NCI-H187 (cell line): ENCODE data around the gene RHBG.
A peak's percentile ranks its signal among the peaks of the same experiment; 100 is the strongest.

ENCODE experiments used
- DNase-seq, 2 experiments: peaks; one replicate each; lab custom pipeline; 2025; lab: John Stamatoyannopoulos, UW

The RHBG gene

DNA sequence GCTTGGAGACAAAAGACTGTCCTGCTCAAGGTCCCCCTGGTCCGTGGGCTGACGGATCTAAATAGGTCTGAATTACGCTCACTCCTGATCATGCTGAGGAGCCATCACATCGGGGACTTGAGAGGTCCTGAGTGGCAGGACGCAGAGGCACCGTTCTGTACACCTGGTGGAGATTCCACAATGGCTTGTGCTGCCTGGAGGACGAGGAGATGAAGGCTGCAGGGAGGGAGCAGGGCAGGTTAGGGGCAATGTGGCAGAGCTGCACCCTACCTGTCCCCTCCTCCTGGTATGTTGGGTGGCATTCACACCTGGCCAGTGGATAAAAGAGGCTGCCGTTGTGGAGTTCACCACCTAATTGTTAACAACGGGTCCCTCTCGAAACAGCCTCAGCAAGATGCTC, 38.7 kb downstream of the RHBG start:
- DNase-seq: no peak

DNA sequence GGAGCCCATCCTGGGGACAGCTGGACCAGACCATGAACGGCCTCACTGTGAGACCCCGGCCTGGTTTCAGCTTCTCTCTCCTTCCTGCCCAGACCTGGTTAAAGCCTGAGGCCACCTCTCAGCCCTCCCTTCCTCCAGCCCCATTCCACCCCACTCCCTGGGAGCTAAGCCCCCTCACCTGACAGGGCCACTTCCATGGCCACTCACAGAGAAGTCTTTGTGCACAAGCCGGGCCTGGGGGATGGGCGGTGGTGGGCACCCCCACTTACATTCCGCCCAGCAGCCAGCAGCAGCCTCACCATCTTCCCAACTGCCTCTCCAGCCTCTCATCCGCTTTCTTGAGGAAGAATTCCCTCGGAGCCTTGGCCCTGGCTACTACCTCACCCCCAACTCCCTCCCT, 40.4 kb downstream of the RHBG start:
- DNase-seq: no peak

DNA sequence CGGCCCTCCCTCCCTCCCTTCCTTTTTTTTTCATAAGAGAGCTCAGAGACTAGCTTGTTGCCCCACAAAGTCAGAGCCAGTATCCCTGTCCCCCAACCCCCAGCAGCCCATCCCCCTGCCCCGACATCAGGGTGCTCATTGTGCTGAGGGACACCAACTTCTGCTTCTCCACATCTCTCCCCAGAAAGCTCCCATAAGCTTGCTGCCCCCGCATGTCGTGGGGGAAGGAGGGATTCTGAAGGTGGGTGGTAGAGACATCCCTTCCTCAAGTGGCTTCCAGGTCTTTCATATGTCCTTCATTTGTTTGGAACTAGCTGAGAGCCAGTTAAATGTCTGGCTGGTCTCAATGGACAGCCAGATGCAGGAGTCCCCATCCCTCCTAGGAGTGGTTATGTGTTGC, 41.2 kb downstream of the RHBG start:
- DNase-seq: no peak

DNA sequence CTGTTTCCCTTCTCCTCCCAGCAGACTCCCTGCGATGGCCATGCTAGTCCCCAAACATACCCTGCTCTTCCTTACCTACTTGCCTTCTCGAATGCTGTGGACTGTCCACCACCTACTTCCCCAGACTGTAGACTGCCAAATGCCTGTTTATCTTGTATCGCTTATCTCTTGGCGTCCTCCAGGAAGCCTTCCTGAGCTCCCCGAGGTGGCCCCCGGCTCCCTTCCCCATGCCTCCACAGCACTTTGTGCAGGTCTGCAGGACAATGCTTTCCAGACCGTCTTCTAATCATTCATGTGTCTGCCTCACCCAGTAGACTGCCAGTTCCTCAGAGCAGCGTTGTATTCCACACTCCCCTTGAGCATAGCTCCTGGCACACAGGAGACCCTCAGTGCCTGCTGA, 41.7 kb downstream of the RHBG start:
- no peak for DNase-seq

DNA sequence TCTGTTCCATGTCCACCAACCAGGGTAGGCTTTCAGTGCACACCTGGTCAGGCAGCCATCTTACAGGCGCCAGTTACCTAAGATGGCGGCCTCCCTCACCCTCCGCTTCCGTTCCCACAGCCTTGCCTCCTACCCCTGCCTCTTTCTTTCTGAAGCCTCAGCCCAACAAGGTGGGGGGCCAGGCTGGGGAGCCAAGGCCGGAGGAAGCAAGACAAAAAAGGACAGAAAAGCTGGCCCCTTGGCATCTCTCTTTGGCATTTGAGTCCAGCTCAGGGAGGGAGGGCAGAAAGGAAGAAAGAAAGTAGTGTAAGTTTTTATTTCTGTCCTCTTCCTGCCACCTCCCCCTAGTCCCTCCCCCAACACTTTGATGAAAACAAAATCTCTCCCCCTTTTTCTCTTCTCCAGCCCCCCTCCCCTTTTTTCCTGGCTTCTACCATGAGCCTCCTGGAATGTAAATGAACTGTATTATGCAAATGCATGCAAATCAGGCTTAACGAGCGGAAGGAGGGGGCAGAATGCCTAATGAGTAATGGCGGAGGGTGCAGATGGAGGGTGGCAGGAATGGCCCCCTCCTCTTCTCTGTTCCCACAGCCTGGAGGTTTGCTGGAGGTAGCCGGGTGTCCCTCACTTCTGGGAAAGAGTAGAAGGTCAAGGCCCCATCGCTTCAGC, 43.8 kb downstream of the RHBG start:
- DNase-seq: no peak

DNA sequence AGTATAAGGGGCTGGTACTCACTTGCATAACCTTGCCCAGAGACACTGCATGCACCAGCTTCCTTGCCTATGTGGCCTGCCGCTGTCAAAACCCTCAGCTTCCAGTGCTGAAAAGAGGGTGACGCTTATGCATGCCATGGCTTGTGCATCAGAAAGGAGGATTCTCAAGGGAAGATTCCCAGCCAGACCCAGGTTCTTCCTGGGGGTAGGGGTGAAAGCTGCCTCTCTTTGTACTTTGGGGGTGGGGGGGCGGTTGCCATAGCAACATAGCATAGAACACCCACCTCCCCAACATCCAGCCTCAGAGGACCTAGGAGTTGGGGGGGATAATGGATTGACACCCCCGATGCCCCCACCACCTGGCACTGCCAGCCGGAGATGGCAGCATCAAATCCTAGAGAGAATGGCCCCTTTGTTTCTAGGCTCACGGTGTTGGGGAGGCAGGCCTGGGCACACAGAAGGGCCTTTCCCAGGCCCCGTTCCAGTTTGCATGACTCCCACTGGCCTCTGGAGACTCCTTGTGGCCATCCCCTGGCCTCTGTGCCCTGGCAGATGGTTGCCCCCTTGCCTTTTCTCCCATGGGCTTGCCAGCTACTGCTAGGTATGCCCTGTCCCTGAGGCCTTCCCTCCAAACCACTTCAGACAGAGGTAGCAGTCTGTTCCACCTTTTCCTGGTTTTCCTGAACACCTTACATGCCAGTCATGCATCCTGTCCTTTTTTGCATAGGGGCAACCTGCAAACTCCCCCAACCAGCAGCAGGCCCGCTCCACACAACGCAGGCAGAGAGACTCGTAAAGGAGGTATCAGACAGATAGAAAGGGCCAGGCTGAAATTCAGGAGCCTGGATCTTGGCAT, 44.6 kb downstream of the RHBG start:
- no peak for DNase-seq

DNA sequence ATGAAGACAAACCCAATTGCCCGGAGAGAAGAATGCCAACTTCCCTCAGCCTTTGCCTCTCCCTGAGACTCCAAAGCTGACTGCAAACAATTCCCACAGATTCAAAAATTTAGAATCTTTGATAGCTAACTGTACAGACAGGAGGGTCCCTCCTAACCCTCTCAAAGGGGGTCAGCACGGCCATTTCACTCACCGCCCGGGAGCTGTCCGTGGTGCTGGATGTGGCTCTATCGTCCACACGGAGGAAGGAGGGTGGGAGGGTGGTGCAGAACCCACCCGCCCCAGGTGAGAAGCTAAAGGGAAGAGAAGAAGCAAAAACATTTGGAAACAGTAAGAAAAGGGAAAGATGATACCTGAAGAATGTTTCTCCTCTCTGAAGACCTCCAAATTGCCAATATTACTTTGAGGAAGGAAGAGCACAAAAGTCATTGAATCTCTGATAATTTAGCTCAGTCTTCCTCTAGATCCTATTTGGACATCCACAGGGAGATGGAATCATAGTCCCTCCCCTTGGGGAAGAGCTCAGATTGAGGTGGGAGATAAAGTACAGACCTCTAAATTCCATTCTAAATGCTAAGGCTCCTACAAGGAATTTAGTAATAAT, 45.6 kb downstream of the RHBG start:
- no peak for DNase-seq

DNA sequence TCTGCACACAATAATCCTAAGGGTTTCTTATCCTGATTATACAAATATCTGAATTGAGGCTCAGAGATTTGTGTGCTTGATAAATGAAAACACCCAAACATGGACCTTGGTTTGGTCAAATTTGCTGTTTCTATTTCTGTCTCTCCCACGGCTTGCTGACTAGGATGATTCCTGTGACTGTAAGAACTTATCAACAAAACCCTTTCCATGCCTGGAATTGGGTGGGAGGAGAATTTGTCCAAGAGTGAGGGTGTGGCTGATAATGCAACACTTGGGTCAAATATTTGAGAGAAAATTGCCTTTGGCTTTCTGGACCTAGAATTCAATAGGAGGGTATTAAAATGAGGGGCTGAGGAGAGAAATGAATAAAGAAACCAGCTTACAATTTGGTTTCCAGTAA, 48.0 kb downstream of the RHBG start:
- DNase-seq: no peak

DNA sequence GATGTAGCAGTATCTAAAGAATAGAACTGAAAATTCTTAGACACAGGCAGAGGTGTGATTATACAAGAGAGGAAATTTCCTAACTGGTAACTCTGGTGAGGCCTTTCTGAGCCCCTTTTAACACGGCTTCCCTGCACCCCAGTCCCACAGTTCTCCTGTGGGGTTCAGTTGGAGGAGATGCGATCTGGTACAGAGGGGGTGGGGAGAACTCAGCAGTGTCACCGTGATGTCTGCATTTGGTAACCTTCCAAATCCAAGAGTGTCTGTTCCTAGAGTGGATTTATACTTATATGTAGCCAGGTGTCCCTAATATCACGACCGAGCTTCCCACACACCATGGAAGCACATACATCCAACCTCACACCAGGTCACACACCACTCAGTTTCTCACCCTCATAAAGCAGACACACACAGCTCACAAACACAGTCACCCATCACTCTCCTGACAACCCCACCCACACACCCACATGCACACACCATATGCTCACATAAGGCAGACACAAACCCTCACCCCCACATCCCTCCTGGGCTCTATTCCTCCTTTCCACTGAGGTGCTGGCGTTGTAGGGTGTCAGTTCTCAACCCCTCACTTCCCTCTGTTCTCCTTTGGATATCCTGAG, 48.5 kb downstream of the RHBG start:
- DNase-seq: no peak

DNA sequence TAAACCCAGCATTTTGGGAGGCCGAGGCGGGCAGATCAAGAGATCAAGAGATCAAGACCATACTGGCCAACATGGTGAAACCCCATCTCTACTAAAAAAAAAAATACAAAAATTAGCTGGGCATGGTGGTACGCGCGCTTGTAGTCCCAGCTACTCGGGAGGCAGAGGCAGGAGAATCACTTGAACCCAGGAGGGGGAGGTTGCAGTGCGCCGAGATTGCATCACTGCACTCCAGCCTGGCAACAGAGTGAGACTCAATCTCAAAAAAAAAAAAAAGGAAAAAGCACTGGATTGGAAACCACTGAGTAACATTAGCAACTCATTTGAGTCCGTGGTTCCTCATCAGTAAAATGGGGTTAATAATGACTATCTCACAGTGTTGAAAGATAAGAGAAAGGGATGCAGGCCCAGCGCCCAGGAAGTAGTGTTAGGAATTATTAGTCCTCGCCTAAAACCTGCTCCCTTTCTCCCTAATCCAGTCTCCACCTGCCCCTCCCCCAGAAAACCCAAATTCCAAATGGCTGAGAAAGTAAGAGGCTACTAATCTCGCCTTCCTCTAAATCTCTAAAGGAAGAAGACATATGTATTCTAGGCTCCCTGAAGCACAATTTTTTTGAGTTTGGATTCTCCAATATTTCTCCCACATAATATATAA, 49.5 kb downstream of the RHBG start:
- no peak for DNase-seq

DNA sequence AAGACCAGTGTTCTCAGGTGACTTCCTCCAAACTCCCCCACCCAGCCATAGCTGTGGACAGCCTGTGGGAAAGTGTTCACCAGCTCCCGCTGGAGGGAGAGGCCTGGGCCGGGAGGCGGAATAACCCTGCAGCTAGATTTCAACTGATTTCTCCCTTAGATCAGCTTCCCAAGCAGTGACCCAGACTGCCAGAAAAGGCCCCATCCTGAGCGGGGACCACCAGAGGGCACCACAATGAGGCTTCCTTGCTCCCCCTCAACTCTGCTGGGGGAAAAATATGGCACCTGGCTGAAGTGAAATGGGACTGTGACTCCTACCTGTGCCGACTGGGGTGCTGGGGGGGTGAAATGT, 50.8 kb downstream of the RHBG start:
- no peak for DNase-seq

DNA sequence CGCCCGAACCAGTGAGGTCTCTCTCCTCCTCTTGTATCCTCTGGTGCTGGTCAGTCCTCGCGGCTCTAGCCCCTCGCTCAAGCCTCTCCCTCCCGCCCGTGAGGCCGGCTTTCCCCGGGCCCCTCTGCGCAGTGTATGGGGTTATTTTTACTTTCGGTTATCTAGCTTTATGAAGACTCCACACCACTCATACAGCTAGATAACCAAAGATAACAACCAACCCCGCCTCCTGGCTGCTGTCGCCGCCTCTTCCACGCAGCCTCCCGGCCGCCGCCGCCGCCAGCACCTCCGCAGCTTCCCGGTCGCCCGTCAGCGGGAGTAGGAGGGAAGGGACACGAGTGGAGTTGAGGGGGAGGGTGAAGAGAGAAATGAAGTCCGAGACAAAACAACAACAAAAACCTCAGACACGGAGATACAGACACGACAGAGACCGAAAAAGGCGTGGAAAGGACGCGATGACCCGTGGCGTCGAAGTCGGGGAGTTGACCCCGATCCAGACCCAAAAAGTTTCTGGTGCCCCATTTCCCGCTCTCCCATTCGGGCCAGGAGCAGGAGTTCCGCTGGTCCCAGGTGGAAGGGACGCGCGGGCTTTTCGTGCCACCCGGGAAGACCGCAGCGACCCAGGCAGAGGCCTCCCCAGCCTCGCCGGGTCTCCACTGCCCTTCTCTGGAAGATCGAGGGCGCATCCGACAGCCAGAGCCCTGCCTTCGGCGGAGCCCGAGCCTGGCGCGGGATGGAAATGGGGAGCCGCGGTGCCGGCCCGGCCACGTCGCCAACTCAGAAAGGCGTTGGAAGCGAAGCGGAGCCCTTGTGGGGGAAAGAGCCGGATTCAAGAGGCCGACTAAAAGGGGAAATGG, 51.4 kb downstream of the RHBG start:
- DNase-seq: no peak

DNA sequence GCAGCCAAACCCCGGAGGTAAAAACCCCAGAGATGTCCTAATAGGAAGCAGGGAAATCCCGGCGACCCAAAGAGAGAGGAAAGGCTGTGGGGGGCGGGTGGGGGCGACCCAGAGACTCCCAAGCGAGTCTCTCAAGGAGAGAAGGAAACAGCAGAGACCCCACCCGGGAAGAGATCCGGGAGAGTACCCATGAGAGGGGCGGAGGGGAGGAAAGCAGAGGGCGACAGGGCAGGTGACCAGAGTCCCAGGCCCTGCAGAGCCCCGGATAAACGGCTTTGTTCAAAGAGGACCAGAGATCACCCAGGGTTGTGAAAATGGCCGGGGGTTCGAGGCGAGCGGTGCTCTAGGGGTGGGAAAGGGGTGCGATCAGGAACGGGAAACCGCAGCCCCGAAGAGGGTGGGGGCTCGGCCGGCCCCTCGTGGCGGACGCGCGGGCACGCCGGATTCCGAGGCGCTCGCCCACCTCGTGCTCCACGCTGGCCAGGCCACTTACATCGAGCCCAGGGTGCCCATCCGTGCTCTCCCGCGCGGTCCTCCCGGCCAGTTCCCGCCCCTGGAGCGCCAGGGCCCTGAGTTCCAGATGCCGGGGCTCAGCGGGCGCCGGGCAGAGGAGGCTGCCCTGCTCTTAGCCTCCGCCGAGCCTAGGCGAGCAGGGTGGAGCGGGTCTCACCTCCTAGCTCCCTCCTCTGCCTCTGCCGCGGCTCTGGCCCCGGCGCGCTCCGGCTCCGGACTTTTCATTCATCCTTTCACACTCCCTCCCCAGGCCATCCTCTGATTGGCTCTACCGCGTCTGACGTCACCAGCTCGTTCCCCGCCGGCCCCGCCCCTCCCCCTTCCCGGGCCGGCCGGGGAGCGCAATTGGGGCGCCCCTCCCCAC, 52.3 kb downstream of the RHBG start:
- DNase-seq: peak; percentile 60 to 75

DNA sequence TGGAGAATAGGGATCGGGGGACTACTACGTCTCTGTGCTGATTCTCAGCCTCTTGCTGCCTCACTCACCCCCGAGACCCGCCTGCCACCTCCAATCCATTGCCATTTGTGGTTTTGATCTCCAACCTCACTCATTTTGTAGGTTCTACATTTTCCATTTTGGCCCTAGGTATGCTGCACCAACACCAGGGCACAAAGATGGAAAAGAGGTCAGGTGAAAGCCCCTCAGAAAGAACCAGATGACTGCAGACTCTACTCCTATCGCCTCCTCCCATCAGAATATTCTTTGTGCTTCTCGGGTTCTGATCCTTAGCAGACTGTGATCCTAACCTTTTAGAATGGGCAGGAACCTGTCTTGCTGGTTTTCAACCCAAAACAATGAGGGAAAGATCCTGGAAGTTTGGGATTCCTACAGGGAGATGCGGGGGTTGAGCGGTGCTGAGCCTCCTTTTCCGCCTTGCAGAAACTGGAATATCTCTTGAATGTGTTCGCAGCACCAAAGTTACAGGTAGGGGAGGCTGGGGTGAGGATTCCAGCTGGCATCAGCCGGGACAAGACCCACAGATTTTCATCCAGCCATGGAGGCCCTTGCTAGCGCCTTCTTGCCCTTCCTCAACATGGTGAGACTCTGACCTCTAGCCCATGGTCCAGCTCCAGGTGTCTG, 53.1 kb downstream of the RHBG start:
- no peak for DNase-seq

DNA sequence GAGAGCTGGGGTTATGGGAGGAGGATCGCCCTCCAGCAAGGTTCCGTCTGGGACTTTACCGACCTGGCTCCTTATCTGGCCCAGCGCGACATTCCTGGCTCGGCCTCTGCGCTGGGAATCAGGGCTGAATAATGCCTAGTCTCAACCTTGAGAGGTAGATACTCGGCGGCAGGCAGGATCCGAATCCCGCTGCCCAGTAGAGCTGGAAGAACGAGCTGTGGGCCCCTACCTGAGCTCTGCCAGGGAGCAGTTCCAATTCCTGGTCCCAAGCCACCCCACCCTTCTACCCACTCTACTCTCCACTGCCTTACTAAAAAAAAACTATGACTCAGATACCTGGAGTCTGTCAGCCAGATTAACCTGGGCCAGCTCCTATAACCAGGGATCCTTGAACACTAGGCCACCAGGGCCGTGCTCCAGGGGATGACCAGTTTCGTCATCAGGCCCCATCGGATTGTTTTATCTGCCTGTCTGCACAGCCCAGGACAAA, 53.6 kb downstream of the RHBG start:
- no peak for DNase-seq

DNA sequence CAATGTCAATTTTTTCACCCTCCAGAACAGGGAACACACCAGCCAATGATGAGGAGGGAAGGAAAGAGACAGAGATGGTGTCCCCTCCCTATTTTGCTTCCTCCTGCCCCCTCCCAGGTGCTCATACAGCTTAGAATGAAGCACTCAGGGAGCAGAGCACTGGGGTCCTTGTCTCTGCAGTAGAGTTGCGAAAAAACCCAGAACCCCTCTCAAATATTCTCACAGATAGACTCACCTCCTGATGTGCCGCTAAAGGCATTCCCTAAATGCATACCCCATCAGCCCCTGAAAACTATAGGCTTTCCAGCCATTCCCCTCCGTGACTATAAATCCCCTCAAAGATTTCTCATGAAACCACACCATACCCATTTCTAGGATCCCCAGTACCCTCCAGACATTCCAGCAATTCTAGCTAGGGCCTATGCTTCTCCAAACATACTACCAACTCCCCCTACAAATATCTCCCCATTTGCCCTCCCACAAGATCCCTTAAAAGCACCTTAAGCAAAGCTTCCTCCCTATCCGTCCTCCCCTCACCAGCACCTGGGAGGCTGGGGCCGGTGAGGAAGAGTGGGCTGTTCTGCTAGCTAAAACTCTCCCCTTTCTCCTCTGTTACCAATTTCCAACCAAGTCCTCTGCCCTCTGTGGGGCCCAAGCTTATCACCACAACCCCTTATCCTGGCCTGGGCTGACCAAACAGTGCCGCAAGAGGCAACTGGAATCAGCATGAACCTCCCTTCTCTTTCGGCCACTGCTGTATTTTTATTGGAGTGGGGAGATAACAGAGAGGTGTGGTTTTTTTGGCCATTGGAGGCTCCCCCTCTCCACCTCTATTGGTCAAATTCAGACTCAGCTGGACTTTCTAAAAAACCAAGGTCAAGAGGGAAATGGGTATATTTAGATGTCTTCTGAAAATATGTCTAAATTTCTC, 54.7 kb downstream of the RHBG start:
- DNase-seq: no peak

DNA sequence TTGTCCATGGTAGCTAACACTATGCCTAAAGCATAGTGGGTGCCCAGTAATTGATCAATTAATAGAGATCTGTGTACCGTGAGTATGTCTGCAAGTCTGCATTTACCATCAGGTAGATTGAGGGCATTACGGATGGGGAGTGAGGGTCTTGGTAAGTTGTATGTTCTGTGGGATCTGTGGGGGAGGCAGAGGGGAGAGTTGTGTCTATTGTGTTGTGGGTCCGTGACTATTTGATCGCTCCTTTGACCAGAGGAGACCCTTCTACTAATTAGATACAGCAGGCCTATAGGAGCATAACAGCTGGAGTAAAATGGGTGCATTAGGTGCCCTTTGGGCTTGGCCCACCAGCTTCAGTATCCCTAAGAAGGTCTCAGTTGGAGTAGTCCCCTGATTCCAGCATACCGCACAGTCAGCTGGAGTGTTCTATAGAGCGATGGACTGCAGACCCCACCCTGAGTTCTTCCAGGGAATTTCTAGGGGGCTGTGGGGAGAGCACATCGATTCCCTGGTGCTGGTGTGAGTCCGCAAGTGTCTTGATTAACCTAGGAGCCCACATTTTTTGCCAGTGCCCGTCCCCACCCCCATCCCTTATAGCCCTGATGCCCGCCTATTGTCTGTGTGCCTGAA, 55.9 kb downstream of the RHBG start:
- DNase-seq: no peak

DNA sequence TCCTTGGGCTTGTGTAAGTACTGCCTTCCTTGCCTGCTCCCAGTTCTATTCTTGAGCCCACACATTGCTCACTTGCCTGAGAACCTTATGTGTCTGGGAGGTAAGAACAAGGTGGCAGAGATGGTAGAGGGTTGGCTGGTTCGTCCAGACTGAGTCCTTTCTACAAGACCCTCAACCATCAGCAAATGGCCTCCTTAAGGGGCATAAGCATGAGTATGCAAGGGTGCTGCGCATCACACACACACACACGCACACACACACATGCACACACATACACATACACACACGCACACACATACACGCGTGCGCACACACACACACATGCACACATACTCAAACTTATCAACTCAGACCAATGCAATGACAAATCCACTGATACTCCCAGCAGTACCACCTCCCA, 56.9 kb downstream of the RHBG start:
- DNase-seq: no peak
